Fibroblast of gingiva (primary cell): ENCODE results near the gene PTGDR.

Experiments
- DNase-seq: peaks from one replicate; pipeline ENCODE4 v3.0.0-alpha.2; 2011; ENCODE audit warnings: low read depth

PTGDR gene

GRCh38 chr14:52267501-52268278 lies at the start of gene PTGDR:
TSS of gene PTGDR (plus strand) at chr14:52267698. CDS start at chr14:52267815, 117 bp downstream.
- peak; percentile 5 for DNase-seq

GRCh38 chr14:52219488-52220084 lies 47.9 kb upstream of the PTGDR start:
- DNase-seq = peak; percentile 42

GRCh38 chr14:52220924-52221811 lies 46.3 kb upstream of the PTGDR start:
- DNase-seq = no peak

GRCh38 chr14:52222901-52223300 lies 44.6 kb upstream of the PTGDR start:
- no peak for DNase-seq

- no peak for DNase-seq
Observed at GRCh38 chr14:52227619-52228222, 39.8 kb upstream of the PTGDR start.

- no peak for DNase-seq
Observed at GRCh38 chr14:52233693-52234092, 33.8 kb upstream of the PTGDR start.

GRCh38 chr14:52235434-52235833 lies 32.1 kb upstream of the PTGDR start:
- DNase-seq = no peak

GRCh38 chr14:52235866-52236510 lies 31.5 kb upstream of the PTGDR start:
- DNase-seq = no peak

GRCh38 chr14:52238682-52239081 lies 28.8 kb upstream of the PTGDR start:
- no peak for DNase-seq

GRCh38 chr14:52240623-52241022 lies 26.9 kb upstream of the PTGDR start:
- DNase-seq = no peak

GRCh38 chr14:52241087-52241793 lies 26.3 kb upstream of the PTGDR start:
- peak; percentile 92 for DNase-seq

- DNase-seq = no peak
Observed at GRCh38 chr14:52244328-52244727, 23.2 kb upstream of the PTGDR start.

GRCh38 chr14:52244997-52245396 lies 22.5 kb upstream of the PTGDR start:
- no peak for DNase-seq

GRCh38 chr14:52248057-52248456 lies 19.4 kb upstream of the PTGDR start:
- DNase-seq = no peak

- no peak for DNase-seq
Observed at GRCh38 chr14:52251724-52252123, 15.8 kb upstream of the PTGDR start.

- peak; percentile 37 for DNase-seq
Observed at GRCh38 chr14:52253503-52253902, 14.0 kb upstream of the PTGDR start.

- no peak for DNase-seq
Observed at GRCh38 chr14:52254086-52254485, 13.4 kb upstream of the PTGDR start.

GRCh38 chr14:52258783-52259182 lies 8.7 kb upstream of the PTGDR start:
- no peak for DNase-seq

- DNase-seq = no peak
Observed at GRCh38 chr14:52259434-52259833, 8.1 kb upstream of the PTGDR start.

GRCh38 chr14:52262600-52262999 lies 4.9 kb upstream of the PTGDR start:
- DNase-seq = no peak

GRCh38 chr14:52263190-52263589 lies 4.3 kb upstream of the PTGDR start:
- no peak for DNase-seq
